MCF 10A (cell line): ENCODE results near the gene GNAO1. TPM values are rescaled to one million over a fixed set of nuclear protein-coding genes. Genes with fewer than 3 reads are reported as not detected.

Experiments used
- BruUV-seq: library from RNA; stranded (reverse); fragments of 400-500 nt; replicated peaks from 2 replicates; lab custom pipeline; 2021; lab: Mats Ljungman, UMichigan
- CTCF ChIA-PET: fragments of 300-600 bp; sonication (Branson Sonifier 250); formaldehyde crosslinking; extraction: SDS; loops from one replicate; lab custom pipeline; 2021; ENCODE audit warnings: antibody characterized with exemption, inconsistent platforms; lab: Yijun Ruan, JAX
- POLR2A ChIA-PET: fragments of 300-600, 350-650 bp; sonication (Branson Sonifier 250); formaldehyde crosslinking; extraction: SDS; loops from one replicate; lab custom pipeline; 2020; ENCODE audit warnings: antibody characterized with exemption, inconsistent platforms; lab: Yijun Ruan, JAX
- DNase-seq: peaks from one replicate; pipeline ENCODE4 v3.0.0-alpha.2; 2018; ENCODE audit not compliant: unreplicated experiment
- H3K27ac Mint-ChIP-seq: one replicate; pipeline ENCODE4 v1.8.0; 2022; ENCODE audit warnings: mild to moderate bottlenecking, low read depth, mixed read lengths; ENCODE audit not compliant: unreplicated experiment
- H3K27me3 Mint-ChIP-seq: one replicate; pipeline ENCODE4 v1.8.0; 2022; ENCODE audit warnings: mixed read lengths; ENCODE audit not compliant: insufficient read depth, unreplicated experiment
- H3K36me3 Mint-ChIP-seq: one replicate; pipeline ENCODE4 v1.8.0; 2022; ENCODE audit warnings: mild to moderate bottlenecking, moderate library complexity, mixed read lengths; ENCODE audit not compliant: insufficient read depth, unreplicated experiment
- H3K4me1 Mint-ChIP-seq: one replicate; pipeline ENCODE4 v1.8.0; 2022; ENCODE audit warnings: mixed read lengths; ENCODE audit not compliant: insufficient read depth, unreplicated experiment
- H3K4me3 Mint-ChIP-seq: one replicate; pipeline ENCODE4 v1.8.0; 2022; ENCODE audit warnings: mild to moderate bottlenecking, moderate library complexity, mixed read lengths; ENCODE audit not compliant: unreplicated experiment
- H3K9me3 Mint-ChIP-seq: one replicate; pipeline ENCODE4 v1.8.0; 2022; ENCODE audit warnings: mixed read lengths; ENCODE audit not compliant: unreplicated experiment
- intact Hi-C: fragments of 100-400 bp; cut with micrococcal nuclease; formaldehyde crosslinking; loops from 2 replicates; pipeline ENCODE4 v1.14.1; 2022
- total RNA-seq: library from RNA; stranded (reverse); gene quantifications from 2 replicates; pipeline ENCODE4 v1.2.3, GENCODE V29; 2022
- TF ChIP-seq, protein P1 (sequence below): fragments of 200-600 bp; IDR thresholded peaks from one replicate; pipeline ENCODE4 v1.8.0; 2022; ENCODE audit warnings: antibody characterized with exemption, mild to moderate bottlenecking; ENCODE audit not compliant: unreplicated experiment

The GNAO1 gene
- total RNA-seq, 1 experiment from 2014 or later: 0.44 TPM

DNA sequence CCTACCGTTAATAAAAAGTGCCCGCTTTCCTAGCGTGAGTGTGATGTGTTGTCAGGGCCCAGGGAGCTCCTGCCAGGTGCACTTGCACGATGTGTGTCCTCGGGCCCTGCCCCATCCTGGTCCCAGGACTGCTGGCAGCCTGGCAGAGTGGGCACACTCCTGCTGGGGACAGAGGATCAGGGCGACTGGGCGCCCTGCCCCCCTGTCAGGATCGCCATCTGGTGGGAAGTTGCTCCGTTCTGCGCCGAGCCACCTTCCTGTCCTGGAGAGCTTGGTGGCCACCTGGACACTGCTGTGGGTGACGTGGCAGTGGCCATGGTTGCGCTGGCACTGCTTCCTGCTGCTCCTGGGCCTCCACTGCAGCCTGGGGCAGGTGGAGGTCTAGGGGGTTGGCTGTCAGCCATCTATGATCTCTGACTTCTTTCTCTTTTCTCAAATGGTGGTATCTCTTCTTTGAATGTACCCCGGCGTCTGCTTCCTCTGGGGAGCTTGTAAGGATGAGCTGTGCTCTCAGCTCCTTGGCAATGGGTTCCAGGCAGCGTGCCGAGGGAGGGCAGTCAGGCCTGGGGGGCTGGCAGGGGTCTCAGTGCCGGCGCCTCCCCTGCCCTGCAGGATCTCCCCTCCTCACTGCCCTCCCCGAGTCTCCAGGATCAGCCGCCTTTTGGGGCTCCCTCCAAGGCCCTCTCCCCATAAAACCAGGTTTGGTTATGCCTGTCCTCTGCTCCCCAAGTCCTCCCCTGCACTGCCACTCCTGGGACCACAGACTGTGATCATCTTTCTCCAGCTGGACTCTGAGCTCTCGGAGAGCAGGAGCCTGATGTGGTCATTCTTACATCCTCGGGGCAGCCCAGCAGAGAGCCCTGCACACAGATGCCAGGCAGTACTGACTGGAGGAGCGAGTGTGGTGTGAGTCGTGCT lies 157.1 kb downstream of the GNAO1 start:
- Mint-ChIP-seq H3K36me3 (no peaks in the 10 kb centered on the region), H3K27ac (no peak overlapping the region), H3K4me3 (no peak overlapping the region), H3K27me3 (peaks cover 14% of the 10 kb centered on the region), H3K9me3 (no peaks in the 10 kb centered on the region), H3K4me1 (peaks cover 10% of the 10 kb centered on the region)
- intact Hi-C loops: no loop called here
- no TSS peak for BruUV-seq
- TF ChIP-seq, protein P1, sequence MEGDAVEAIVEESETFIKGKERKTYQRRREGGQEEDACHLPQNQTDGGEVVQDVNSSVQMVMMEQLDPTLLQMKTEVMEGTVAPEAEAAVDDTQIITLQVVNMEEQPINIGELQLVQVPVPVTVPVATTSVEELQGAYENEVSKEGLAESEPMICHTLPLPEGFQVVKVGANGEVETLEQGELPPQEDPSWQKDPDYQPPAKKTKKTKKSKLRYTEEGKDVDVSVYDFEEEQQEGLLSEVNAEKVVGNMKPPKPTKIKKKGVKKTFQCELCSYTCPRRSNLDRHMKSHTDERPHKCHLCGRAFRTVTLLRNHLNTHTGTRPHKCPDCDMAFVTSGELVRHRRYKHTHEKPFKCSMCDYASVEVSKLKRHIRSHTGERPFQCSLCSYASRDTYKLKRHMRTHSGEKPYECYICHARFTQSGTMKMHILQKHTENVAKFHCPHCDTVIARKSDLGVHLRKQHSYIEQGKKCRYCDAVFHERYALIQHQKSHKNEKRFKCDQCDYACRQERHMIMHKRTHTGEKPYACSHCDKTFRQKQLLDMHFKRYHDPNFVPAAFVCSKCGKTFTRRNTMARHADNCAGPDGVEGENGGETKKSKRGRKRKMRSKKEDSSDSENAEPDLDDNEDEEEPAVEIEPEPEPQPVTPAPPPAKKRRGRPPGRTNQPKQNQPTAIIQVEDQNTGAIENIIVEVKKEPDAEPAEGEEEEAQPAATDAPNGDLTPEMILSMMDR: no peak
- DNase-seq: no peak
- ChIA-PET CTCF (interaction anchor here (0.6 to 2.9 kb wide), 8 partner anchors 8 to 879 kb away, joined by 3 to 20 read pairs (median 4); no protein-coding TSS in a partner anchor), POLR2A (no interaction called here)

DNA sequence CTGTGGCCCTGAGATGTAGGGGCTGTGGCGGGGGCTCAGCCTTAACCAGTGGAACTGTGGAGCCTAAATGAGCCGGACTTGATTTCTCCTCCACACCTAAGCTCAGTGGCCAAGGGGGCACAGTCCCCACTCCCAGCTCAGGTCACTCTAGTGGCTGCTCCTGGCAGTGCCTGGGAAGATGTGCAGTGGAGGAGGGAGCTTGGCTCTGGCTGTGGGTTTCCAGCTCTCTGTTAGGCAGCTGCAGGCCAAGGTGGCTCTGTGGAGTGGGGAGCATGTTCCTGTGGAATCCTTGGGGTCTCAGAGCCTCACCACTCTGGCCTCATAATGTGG lies 157.8 kb downstream of the GNAO1 start:
- Mint-ChIP-seq H3K4me3 (no peak overlapping the region), H3K9me3 (no peaks in the 10 kb centered on the region), H3K27me3 (peaks cover 14% of the 10 kb centered on the region), H3K27ac (no peak overlapping the region), H3K36me3 (no peaks in the 10 kb centered on the region), H3K4me1 (peaks cover 6% of the 10 kb centered on the region)
- BruUV-seq: no TSS peak
- CTCF ChIA-PET: interaction anchor here (0.6 to 2.9 kb wide), 6 partner anchors 7 to 879 kb away, joined by 3 to 20 read pairs (median 5); no protein-coding TSS in a partner anchor
- no peak for DNase-seq
- intact Hi-C loops: no loop called here
- TF ChIP-seq, protein P1: no peak
- POLR2A ChIA-PET: no interaction called here

GRCh38 chr16:56349711-56350161 lies 158.4 kb downstream of the GNAO1 start:
- DNase-seq: no peak
- Mint-ChIP-seq H3K36me3 (no peaks in the 10 kb centered on the region), H3K27ac (no peak overlapping the region), H3K4me1 (no peaks in the 10 kb centered on the region), H3K27me3 (peaks cover 14% of the 10 kb centered on the region), H3K4me3 (no peak overlapping the region), H3K9me3 (no peaks in the 10 kb centered on the region)
- ChIA-PET POLR2A (no interaction called here), CTCF (interaction anchor here (0.6 to 1.2 kb wide), 5 partner anchors 9 to 420 kb away, joined by 3 to 8 read pairs (median 3); no protein-coding TSS in a partner anchor)
- BruUV-seq: no TSS peak
- intact Hi-C loops: no loop called here
- TF ChIP-seq, protein P1: no peak

- CTCF ChIA-PET: interaction anchor here (0.6 to 1.2 kb wide), 3 partner anchors 19 to 1250 kb away, joined by 3 to 5 read pairs (median 3); no protein-coding TSS in a partner anchor
Measured at GRCh38 chr16:56350491-56351405, 159.5 kb downstream of the GNAO1 start.

More at GRCh38 chr16:56350491-56351405, 159.5 kb downstream of the GNAO1 start:
- intact Hi-C loops: no loop called here
- peaks cover 14% of the 10 kb centered on the region for H3K27me3 Mint-ChIP-seq
- POLR2A ChIA-PET: no interaction called here
- no peaks in the 10 kb centered on the region for H3K36me3 Mint-ChIP-seq
- no peaks in the 10 kb centered on the region for H3K4me1 Mint-ChIP-seq
- no peak overlapping the region for H3K27ac Mint-ChIP-seq
- no peak overlapping the region for H3K4me3 Mint-ChIP-seq
- TF ChIP-seq, protein P1: no peak
- H3K9me3 Mint-ChIP-seq: no peaks in the 10 kb centered on the region
- no peak for DNase-seq
- BruUV-seq: no TSS peak
